Measurements from ENCODE around the gene ANGPT4.
"Not testable (repeated sequence)": the region's sequence is repeated elsewhere in the genome, so short reads cannot be mapped to it uniquely, and the experiment has no call there.

The ANGPT4 gene

GRCh38 chr20:904039-904545 is 12.0 kb downstream of the ANGPT4 start:
- DNase-seq: no peak

DNA sequence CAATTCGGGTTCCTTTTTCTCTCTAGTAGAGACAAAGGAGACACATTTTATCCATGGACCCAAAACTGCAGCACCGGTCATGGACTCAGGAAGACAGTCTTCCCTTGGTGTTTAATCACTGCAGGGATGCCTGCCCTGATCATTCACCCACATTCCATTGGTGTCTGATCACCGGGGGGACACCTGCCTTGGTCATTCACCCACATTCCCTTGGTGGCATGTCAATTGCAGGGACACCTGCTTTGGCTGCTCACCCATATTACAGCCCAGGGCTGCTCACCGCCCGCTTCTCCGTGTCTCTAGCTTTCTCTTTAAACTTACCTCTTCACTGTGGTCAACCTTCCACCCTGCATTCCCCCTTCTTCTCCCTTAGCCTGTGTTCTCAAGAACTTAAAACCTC is 18.7 kb downstream of the ANGPT4 start:
- not testable (repeated sequence) for DNase-seq

DNA sequence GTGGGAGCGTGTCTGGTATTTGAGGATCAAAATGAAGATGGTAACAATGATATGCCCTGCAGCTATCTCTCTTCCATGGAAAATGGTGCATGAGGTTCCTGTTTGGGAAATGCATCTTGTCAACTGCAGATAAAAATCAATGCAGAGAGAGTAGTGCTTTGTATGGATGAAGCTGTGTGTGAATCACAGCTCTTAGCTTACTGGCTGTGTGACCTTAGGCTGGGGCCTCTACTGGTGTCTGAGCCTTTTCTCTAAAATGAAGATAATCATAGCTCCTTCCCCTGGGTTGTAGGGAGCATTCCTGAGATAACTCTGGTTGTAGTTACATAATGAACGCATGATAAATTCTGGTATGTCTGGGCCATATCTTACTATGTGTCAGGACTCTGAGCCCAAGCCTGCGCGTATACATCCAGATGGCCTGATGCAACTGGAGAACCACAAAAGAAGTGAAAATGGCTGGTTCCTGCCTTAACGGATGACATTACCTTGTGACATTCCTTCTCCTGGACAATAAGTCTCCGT is 19.6 kb downstream of the ANGPT4 start:
- no peak for DNase-seq

GRCh38 chr20:892371-892770 is 23.8 kb downstream of the ANGPT4 start:
- not testable (repeated sequence) for DNase-seq

DNA sequence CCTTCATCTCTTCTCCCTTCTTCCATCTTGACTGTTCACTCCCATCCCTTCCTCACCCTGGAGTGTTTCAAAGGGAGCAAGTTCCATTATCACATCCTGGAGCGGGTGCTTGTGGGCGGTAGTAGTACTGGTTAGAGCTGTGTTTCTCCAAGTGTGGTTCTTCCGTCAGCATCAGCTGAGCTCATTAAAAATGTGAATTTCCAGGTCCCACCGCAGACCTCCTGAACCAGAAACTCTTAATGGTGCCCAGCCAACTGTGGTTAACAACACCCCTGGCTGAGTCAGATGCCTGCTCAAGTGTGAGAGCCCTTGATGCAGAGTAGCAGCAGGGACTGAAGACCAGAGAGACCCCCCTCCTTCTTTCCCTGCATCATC is 24.4 kb downstream of the ANGPT4 start:
- no peak for DNase-seq

GRCh38 chr20:891058-891705 is 25.0 kb downstream of the ANGPT4 start:
- DNase-seq: no peak

- DNase-seq: no peak
Observed at GRCh38 chr20:890666-891057, 25.5 kb downstream of the ANGPT4 start.

DNA sequence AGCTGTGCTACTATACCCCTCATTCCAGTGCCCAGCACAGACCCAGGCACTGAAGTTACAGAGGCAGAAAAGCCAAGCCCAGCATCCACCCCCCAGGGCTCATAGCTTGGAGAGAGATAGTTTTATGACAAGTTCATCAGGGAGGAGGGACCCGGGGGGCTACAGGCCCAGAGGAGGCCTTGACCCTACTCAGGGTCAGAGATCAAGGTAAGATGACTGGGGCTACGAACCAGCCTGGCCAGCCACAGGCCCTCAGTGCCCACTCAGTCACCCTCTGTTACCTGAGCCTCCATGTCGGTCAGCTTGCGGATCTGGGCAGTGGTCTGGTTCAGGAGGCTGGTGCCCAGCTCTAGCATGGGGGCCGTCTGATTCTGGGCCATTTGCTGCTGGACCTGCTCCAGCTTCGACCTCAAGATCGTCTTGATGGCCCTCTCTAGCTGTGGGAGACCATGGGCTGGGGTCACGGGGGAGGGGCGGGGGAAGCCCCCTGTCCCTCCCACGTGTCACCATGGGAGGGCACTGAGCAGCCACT is 26.1 kb downstream of the ANGPT4 start:
- no peak for DNase-seq

GRCh38 chr20:889106-889505 is 27.0 kb downstream of the ANGPT4 start:
- no peak for DNase-seq

- DNase-seq: no peak
Observed at GRCh38 chr20:888057-888456, 28.1 kb downstream of the ANGPT4 start.

GRCh38 chr20:887137-887536 is 29.0 kb downstream of the ANGPT4 start:
- DNase-seq: no peak

GRCh38 chr20:884983-885952 is 30.9 kb downstream of the ANGPT4 start:
- peak; percentile 17 for DNase-seq

DNA sequence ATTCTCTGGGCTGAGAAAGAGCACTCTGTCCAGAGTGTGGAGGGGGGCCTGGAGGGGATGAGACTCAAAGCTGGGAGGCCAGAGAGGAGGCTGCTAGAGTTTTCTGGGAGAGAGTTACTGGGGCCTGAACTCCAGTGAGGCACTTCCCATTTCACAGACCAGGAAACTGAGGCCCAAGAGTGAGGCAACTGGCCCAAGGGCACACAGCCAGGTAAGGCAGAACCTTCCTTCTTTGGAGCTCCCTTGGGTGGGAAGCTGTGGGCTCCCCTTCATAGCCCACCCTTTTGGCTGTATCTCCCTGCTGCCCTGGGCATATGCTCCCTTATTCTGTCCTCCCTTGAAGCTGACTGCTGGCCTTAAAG is 34.4 kb downstream of the ANGPT4 start:
- no peak for DNase-seq

GRCh38 chr20:881051-881782 is 34.9 kb downstream of the ANGPT4 start:
- no peak for DNase-seq

DNA sequence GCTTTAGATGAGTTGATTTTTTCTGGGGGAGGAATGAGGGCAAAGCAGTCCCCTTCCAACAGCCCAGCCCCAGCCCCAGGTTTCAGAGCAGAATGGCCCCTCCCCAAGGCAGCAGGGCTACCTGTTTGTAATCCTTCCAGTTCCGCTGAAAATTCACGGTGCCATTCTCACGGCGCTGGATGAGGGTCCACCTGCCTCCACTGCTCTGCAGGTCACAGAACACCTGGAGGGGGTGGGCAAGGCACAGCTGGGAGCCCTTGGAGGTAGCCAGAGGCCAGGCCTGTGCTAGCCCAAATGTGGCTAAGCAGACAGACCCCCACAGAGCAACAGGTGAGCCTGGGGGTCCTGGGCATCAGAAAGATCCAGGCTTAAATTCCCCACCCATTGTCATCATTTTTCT is 36.5 kb downstream of the ANGPT4 start:
- DNase-seq: no peak

GRCh38 chr20:878511-879307 is 37.4 kb downstream of the ANGPT4 start:
- DNase-seq: no peak

- no peak for DNase-seq
Observed at GRCh38 chr20:877814-878213, 38.3 kb downstream of the ANGPT4 start.

DNA sequence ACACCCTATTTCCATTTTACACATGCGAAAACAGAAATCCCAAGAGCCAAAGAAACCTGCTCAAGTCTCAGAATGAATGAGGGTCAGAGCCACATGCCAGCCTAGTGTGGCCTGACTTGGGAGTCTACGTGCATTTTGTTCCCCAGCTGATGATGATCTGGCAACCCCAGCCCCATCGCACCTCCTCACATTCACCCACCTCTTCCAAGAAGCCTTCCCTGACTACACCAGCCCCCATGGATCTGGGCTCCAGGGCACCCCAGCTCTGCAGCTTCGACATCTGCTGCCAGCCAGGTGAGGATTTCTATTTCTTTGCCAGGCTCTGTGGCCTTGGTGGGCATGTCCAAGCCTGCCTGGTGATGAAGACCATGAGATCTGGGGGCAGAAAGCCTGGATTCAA is 41.0 kb downstream of the ANGPT4 start:
- DNase-seq: no peak

DNA sequence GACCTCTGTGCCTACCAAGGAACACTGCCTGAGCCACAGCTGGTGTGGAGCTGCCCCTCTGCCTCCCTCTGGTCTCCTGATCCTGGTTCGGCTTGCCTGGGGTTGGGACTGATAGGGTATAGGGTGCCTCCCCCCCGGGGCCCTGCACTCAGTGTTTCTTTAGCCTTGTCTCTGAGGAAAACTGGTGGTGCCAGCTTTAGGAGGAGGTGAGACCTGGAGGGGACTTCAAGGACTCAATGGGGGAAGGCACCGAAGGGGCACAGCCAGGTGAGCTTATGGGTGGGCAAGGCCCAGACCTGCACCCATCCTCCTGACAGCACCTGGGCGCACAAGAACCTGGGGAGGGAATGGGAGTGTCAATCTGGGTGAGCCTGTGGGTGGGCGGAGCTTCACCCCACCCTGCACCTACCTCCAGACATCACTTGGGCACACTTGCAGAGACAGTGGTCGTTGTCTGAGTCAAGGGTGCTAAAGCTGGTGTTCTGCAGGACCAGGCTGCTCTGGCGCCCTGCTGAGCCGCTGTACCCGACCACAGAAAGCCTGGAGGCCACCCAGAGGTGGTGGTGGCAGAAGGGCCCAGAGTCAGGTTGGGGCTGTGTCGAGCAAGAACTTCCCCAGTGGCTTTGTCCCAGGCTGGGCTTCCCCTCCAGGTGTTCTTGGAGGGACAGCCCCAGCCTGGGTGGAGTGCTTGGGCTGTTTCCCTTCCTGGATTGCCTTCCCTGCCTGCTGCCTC is 42.1 kb downstream of the ANGPT4 start:
- DNase-seq: no peak

DNA sequence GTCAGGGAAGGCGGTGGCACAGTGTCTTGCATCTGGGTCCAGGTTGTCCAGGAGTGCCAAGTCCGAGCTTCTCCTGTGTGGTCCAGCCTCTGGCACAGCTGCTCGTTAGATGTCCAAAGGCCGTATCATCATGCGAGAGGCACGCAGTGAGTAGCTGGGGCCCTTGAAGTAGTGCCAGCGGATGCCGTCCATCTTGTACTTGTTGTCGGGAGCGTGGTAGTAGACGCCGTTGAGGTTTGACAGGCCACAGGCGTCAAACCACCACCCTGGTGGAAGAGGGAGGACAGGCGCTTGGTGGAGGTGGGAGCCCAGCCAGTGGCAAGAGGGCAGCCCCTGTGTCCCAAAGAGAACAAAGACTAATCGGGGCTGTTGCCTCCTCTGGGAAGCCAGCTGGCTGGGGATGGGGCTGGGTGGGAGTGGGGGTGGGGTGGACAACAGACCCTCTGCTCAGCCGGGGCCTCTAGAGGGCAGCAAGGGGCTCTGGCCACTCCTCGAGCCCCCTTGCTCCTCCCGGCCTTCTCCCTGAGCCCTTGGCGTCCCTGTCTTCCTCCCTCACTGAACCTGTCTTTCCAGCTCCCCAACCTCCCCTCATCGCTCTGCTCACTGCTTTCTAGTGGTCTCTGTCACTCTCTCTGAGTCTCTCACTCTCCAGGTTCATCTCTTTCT is 43.1 kb downstream of the ANGPT4 start:
- no peak for DNase-seq

DNA sequence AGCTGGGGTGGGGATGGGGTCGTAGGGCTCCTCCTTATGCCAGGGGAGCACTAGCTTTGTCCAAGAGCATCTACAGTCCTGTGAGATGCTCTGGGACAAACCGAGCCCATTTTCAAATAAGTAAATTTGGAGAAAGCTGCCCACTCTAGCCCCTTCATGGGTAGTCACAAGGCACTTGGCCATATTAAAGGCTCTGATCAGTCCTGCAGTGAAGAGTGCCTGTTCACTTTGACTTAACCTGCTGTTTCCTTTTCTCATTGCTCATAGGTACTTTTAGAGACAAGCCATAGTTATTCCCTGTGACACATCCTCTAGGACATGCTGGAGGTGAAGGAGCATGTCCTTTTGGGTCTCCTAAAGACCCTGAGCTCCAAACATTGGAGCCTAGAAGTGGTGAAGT is 44.2 kb downstream of the ANGPT4 start:
- no peak for DNase-seq

Data from GOT3 (cell line).